Lower leg skin (tissue), 3 donors: ENCODE results near the gene C1QL3.

Source experiments
- POLR2A ChIP-seq, 2 donors: fragments of 450-650 bp; IDR thresholded peaks; one replicate each; pipeline ENCODE4 v1.6.1; 2016 to 2017; ENCODE audit warnings: antibody characterized with exemption in 2 of 2, mild to moderate bottlenecking in 1 of 2, moderate library complexity in 1 of 2
- TF ChIP-seq, protein P1 (sequence below), 3 donors: fragments of 450-650 bp; IDR thresholded peaks; one replicate each; pipeline ENCODE4 v1.5.1; 2016; ENCODE audit warnings: antibody characterized with exemption in 3 of 3, mild to moderate bottlenecking in 3 of 3, moderate library complexity in 2 of 3

GRCh38 chr10:16559236-16559773 is 37.6 kb upstream of the C1QL3 start:
- TF ChIP-seq, protein P1, sequence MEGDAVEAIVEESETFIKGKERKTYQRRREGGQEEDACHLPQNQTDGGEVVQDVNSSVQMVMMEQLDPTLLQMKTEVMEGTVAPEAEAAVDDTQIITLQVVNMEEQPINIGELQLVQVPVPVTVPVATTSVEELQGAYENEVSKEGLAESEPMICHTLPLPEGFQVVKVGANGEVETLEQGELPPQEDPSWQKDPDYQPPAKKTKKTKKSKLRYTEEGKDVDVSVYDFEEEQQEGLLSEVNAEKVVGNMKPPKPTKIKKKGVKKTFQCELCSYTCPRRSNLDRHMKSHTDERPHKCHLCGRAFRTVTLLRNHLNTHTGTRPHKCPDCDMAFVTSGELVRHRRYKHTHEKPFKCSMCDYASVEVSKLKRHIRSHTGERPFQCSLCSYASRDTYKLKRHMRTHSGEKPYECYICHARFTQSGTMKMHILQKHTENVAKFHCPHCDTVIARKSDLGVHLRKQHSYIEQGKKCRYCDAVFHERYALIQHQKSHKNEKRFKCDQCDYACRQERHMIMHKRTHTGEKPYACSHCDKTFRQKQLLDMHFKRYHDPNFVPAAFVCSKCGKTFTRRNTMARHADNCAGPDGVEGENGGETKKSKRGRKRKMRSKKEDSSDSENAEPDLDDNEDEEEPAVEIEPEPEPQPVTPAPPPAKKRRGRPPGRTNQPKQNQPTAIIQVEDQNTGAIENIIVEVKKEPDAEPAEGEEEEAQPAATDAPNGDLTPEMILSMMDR (IDR thresholded peaks at IDR 0.05) = no peak
- no peak for TF ChIP-seq POLR2A (IDR thresholded peaks at IDR 0.05)
